Stimulated activated CD4-positive, alpha-beta T cell treated with anti-CD3 and anti-CD28 coated beads, Interleukin-2, amount 100 ng/mL, for 48 hours (primary cell): Measurements from ENCODE around the gene PRB2.
"Not testable (repeated sequence)": the region's sequence is repeated elsewhere in the genome, so short reads cannot be mapped to it uniquely, and the experiment has no call there.

Source experiments
- DNase-seq, 2 donors: peaks; one replicate each; pipeline ENCODE4 v3.0.0-alpha.2; 2020

The PRB2 gene

DNA sequence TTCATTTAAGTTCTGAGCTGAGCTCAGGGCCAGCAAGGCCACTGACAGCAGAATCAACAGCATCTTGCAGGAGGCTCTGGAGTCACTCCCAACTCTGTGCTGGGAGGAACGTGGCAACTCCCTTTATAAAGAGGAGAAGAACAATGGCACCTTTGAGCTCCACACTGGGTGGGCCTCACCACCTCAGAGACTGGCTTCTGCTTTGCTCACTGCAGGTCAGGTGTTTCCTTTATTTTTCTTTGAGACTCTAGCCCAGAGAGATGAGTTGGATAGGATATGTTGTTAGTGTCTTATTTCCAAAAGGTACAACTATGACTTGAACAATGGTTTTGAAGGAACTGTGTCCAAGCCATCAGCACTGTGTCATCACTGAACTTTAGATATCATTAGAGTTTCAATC, at the start of gene PRB2:
Gene PRB2 (minus strand): TSS at position 101 of the 400 bp plus-strand sequence. CDS start 38 bp downstream, at position 63.
- DNase-seq, result not testable (repeated sequence)

DNA sequence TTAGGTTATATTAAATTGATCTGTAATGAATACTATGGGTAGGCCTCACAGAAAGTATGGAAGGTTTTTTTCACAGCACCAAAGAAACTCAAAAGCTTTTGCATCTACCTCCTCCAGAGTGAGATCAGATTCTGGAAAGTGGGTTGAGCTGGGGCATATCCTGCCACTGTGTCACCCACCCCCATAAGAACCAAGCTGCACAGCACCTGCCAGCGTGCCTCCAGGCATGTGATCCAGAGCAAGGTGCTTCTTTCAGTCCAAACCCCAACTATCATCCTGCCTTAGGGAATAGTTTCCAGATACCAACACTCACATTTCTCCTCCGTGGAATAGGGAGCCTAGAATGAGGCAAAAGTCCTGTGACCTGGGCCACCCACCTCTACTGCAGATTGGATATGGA, 42.6 kb upstream of the PRB2 start:
- DNase-seq, result no peak

DNA sequence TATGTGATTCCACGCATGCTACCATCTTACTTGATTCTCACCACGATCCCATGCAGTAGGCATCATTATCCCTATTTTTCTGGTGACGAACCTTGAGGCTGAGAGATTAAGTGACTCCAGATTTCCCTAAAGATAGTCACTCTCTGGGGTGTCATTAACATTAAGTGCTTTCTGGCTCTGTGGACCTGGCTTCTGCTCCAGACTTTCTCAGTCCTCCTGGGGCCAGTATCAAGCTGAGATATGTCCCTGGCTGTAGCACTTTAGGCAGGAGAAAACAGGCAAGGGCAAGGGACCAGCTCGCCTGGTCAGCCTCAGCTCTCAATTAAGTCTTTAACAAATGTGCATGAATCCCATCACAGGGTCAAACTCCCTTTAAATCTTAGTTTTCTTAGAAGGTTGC, 38.3 kb upstream of the PRB2 start:
- no peak for DNase-seq

DNA sequence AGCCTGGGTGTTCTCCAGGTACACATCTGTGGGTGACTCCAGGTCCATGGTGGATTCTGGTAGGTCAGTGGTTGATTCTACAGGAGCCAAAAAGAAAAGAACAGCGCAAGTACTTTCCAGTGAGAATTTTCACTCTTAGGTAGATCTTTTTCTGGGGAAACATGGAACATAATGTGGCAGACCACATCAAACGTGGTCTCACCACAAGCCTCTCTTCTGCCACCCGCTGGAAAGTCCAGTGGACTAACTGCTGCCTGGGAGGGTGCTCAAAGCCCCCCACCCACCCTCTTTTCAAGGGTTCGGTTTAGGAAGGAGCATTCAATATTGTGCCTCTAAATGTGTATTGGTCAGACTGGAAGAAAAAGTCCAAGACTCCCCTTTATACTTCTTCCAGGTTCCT, 36.1 kb upstream of the PRB2 start:
- DNase-seq, result no peak

DNA sequence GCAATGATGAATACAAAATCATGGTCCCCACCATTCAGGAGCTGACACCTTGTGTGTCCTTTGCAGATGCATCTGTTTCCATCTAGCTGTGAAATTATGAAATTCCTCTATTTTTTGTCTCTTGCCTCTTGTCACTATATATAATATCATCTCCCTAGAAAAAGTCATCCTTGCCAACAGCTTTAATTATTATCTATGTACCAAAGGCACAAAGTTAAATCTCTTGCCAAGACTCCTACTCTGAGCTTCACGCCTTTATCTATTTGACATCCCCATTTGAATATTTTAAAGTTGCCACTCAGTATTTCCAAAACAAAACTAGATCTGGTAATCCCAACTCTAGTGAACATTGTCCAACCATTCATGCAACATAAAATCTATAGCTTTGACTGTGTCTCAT, 32.0 kb upstream of the PRB2 start:
- no peak for DNase-seq

DNA sequence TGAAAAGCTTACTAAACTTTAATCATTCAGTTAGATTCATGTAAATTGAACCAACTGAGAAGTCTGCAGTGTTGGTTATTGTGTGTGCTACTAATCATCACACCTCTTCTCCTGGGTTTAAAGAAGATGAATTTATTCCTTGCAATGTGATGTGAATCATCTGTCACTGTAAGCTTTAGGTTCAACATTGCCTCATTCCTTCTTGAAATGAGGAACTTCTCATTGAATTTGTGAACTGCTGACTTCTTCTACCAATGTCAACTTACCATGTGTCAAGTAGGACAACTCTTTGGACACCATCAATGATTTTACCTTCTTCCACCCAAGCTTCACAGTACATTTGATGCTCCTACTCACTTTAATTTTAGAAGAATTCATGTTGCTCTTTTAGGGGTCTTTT, 17.4 kb upstream of the PRB2 start:
- DNase-seq, result no peak

DNA sequence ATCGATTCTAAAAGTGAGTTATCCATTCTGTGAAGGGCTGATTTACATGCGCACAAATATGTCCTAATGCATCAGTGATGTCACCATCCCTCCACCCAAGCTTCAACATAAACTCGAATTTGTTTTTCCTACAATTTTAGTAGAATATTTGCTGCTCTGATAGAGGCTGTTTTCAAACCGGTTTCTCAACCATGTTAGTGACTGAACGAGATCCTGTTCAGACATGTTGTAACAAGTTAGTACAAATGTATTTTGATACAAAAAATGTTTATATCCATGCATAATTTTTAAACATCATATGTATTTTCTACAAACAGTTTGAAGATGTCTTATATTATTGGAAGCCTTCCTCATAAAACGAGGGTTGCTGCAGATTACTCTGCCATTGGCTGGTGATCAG, 12.7 kb upstream of the PRB2 start:
- DNase-seq, result no peak

DNA sequence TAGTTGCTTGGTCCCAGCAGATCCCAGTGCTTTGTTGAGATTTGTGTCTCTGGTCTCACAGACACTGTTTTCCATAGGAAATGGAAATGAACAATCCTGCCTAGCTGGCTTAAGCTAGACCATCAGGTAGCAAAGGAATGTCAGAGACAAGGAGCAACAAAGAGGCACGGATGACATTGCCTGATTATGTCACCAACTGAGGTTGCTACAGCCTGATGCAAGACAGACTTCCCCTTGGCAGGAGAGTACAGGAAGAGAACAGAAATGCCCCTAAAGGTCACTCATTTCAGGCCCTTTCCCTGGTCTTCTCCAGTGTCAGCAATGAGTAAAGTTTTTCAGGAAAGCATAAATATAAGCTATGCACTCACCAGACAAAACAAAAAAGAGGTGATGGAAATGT, 2.0 kb upstream of the PRB2 start:
- no peak for DNase-seq

DNA sequence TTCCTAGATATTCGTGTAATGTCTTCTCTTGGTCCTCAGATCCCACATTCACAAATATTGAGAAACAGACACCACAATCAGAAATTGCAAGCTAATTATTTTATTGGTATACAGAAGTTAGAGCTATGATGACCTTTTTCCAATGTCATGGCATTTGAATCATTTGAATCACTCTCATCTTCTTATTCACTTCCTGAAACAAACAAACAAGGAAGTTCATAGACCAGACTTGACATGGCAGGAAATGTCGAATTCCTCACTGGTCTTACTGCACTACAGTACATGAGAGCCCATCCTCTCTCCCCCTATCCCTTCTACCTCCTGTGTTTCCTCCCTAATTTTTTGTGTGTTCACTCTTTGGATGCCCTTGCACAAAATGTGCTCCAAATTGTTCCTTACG, 3.9 kb downstream of the PRB2 start:
- DNase-seq, result not testable (repeated sequence)

DNA sequence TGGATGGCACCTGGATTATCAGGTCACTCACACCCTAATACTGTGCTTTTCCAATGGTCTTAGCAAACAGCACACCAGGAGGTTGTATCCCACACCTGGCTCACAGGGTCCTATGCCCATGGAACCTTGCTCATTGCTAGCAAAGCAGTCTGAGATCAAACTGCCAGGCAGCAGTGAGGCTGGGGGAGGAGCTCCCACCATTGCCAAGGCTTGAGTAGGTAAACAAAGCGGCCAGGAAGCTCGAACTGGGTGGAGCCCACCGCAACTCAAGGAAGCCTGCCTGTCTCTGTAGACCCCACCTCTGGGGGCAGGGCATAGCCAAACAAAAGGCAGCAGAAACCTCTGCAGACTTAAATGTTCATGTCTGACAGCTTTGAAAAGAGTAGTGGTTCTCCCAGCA, 17.9 kb downstream of the PRB2 start:
- not testable (repeated sequence) for DNase-seq

DNA sequence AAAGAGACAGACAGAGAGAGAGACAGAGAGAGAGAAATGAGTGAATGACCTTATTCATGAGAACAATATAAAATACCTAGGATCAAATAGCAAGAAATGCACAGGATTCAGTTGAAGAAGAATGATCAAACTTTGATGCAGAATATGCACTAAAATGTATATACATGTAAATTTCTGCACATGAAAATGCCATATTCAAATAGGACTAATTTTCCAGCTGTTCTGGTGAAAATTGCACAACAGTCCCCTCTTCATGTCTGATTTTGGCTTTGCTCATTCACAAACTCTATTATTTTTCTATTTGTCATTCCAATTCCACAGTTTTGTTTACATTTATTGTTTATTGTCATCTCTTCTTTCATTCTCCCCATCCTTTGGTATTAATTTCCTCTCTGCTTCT, 34.2 kb downstream of the PRB2 start:
- no peak for DNase-seq

DNA sequence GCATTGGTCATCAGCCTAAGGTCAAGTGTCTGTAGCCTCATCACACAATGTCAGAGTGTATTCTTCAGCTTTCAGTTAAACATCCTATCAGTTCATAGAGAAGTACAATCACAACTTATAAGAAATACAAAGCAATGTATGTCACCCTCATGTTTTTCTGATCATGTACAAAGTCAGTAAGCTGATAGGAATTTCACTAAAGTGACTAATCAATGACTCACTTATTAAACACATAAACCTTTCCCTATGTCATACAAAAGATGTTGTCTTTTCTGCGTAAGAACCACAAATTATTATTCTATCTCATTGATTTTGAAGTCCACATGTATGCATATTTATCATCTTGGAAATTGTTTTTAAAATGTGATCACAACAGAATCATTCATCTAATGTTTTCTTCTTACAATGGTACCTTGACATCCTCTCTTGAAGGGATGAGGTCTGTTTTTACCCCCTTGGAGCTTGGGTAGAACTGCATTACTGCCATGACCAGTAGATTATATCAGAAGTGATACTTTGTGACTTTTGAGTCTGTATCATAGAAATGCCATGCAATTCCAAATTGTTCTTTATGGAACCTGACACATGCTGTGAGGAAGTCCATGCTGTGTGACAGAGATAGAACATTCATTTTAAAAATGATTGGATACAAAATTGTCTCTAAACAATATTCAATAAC, 35.0 kb downstream of the PRB2 start:
- DNase-seq, result not testable (repeated sequence)

DNA sequence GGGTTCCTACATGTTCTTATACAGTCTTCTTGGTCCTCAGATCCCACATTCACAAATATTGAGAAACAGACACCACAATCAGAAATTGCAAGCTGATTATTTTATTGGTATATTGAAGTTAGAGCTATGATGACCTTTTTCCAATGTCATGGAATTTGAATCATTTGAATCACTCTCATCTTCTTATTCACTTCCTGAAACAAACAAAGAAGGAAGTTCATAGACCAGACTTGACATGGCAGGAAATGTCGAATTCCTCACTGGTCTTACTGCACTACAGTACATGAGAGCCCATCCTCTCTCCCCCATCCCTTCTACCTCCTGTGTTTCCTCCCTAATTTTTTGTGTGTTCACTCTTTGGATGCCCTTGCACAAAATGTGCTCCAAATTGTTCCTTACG, 43.6 kb downstream of the PRB2 start:
- not testable (repeated sequence) for DNase-seq

DNA sequence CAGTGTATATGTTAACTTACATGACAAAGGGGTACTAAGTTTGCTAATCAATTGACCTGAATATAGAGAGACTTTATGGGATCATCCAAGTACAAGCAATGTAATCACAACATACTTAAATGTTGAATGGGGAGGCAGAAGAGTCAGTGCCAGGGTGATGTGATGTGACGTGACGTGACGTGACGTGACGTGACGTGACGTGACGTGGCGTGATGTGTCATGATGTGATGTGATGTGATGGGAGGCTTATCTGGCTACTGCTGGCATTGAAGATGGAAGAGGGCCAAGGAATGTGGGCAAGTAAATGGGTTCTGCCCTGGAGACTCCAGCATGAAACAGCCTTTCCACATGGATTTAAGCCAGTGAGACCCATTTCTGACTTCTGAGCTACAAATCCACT, 46.9 kb downstream of the PRB2 start:
- DNase-seq, result no peak

DNA sequence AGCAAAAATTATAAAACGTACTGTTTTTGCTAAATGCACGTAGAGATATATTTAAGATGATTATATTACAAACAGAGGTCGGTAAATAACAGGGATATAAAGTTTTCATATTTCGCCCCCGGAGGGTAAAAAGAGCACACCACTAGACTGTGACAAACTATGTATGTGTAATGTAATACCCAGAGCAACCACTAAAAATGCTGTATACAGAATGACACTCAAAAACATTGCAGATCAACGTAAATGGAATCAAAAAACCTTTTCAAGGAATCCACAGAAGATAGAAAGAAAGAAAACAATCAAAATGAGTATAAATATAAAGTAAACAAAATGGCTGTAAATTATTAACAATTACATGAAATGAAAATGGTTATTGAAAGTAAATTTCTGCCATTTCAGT, 47.6 kb downstream of the PRB2 start:
- no peak for DNase-seq

DNA sequence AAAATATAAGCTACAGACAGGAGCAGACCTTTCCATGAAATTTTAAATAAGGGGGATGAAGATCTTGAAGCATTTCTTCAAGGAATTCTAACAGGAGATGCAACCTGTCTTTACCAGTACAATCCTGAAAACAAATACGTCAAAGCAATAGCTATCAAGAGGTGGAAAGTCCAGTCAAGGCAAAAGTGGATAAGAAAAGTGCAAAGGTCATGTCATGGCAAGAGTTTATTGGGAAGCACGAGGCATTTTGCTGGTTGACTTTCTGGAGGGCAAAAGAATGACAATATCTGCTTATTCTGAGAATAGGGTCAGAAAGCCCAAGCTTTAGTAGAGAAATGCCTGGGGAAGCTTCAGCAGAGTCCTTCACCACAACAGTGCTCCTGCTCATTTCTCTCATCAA, 50.9 kb downstream of the PRB2 start:
- no peak for DNase-seq
